GM19035 (cell line): ENCODE data around the gene TPPP2.
"Not testable (repeated sequence)": the region's sequence is repeated elsewhere in the genome, so short reads cannot be mapped to it uniquely, and the experiment has no call there.

Experiments used
- ATAC-seq: cut with Tn5 transposase; IDR thresholded peaks from one replicate; pipeline ENCODE4 v1.9.1; 2021; ENCODE audit not compliant: unreplicated experiment

TPPP2 gene

GRCh38 chr14:21029917-21030316 lies at the start of gene TPPP2:
Gene TPPP2, plus strand, starts transcription at chr14:21030217. Its CDS starts 365 bp downstream, at chr14:21030582.
- ATAC-seq = no peak

DNA sequence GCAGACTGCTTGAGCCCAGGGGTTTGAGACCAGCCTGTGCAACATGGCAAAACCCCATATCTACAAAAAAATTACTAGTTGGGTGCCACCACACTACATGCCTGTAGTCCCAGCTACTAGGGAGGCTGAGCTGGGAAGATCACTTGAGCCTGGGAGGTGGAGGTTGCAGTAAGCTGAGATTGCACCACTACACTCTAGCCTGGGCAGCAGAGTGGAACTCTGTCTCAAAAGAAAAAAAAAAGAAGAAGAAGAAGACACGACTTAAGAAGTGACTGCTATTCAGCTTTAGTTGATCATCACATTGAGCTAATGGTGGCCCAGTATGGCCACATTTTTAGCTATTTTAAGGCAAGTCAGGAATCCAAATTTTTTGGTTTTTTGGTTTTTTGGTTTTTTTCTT lies 49.1 kb upstream of the TPPP2 start:
- ATAC-seq = no peak

DNA sequence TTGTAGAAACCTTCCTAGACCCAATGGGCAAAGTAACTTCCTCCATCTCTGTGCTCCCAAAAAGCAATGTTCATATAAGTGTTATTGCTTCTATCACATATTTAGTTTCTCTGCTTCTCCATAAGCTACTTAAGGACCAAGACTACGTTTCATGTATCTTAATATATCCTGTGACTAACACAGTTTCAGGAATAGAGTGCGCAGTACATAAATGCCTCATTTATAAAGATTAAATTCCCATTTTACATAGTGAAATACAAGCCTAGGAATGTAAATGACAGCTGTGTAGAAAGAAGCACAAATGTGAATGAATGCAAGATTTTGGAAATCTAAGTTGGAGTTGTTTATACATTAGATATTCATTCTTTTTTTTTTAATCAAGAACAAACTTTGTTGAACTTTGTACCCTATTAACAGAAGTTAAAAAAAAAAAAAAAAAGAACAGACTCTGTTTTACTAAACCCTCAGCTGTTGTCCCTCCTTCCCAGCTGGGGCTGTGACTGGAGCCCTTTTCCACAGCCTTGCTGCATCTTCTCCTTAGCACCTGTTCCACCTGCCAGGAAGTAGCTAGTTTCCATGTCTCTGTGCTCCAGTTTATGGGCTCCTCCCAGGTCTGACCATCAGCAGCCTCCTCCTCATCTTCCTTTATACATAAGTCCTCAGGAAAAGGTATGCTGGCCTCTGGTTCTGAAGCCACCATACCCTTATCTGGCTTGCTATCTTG lies 47.2 kb upstream of the TPPP2 start:
- ATAC-seq = no peak

GRCh38 chr14:20985650-20986049 lies 44.4 kb upstream of the TPPP2 start:
- ATAC-seq = not testable (repeated sequence)

- ATAC-seq = no peak
These were observed 43.2 kb upstream of the TPPP2 start for GRCh38 chr14:20986811-20987210.

- no peak for ATAC-seq
These were observed 41.1 kb upstream of the TPPP2 start for GRCh38 chr14:20988717-20989470.

- no peak for ATAC-seq
These were observed 40.6 kb upstream of the TPPP2 start for GRCh38 chr14:20989471-20989786.

DNA sequence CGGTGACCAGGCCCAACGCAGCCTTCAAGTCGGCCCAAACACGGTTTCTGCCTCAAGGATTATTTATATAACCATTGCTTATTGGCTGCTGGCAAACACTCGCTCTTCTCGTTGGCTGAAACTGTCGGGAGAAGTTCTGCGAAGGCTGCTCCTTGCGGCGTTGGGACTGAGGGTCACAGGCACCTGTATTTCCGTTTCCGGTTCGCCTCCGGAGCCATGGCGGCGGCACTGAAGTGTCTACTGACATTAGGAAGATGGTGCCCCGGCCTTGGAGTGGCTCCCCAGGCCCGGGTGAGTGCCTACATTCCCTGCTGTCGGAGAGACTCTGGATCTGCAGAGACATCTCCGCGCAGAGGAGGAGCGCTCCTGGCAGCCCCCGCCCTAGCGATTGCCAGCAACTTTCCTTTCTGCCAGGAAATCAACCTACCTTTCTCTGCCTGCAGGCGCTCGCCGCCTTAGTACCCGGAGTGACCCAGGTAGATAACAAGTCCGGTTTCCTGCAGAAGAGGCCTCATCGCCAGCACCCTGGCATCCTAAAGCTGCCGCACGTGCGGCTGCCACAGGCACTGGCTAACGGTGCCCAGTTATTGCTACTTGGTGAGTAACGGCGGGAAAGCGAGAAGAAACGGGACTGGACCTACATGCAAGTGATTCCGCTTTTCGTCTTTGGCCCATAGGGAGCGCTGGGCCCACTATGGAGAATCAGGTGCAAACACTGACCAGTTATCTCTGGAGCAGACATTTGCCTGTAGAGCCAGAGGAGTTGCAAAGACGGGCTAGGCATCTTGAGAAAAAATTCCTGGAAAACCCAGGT lies 40.0 kb upstream of the TPPP2 start, which contains the start of gene METTL17:
Gene METTL17, plus strand, starts transcription at position 194 of the 814 bp plus-strand sequence. Its CDS starts 23 bp downstream, at position 217.
- ATAC-seq = peak; percentile 94

GRCh38 chr14:20996521-20996920 lies 33.5 kb upstream of the TPPP2 start:
- no peak for ATAC-seq

- ATAC-seq = no peak
These were observed 32.9 kb upstream of the TPPP2 start for GRCh38 chr14:20997115-20997514.

DNA sequence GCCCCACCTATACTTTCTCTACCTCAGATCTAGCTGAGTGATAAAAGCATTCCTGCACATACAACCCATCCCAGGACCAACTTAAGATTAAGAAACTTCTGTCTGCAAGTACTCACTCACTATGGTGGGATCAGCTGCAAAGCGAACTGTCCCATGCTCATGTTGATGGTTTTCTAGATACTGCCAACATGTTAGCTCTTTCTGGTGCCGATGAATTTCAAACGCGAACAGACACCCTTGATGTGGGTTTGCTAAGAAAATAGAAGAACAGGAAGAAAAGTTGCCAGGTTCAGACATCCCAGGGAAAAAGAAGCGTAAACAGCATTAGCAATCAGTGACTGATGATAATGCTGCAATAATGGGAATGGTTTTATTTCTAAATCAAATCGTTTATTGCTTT lies 32.5 kb upstream of the TPPP2 start:
- no peak for ATAC-seq

- no peak for ATAC-seq
These were observed 31.9 kb upstream of the TPPP2 start for GRCh38 chr14:20998139-20998538.

- no peak for ATAC-seq
These were observed 31.2 kb upstream of the TPPP2 start, which contains the start of gene SLC39A2 for GRCh38 chr14:20998674-20999366. Gene SLC39A2, plus strand, starts transcription at chr14:20999293. Its CDS starts 154 bp downstream, at chr14:20999447.

DNA sequence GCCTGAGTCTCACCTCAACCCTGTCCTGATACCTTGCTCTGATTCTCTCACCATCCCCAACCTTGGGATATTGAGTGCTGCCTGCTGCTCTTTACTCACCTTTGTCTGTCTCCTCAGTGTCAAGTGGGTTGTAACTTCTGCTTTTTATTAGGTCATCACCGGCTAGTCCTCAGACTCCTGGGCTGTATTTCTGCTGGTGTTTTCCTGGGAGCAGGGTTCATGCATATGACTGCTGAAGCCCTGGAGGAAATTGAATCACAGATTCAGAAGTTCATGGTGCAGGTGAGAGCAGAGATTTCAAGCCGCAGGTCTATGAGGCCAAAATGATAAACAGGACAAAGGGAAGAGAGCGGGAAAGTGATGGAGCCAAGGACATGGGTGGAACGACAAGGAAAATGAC lies 30.4 kb upstream of the TPPP2 start:
- ATAC-seq = no peak

GRCh38 chr14:21001218-21001617 lies 28.8 kb upstream of the TPPP2 start:
- ATAC-seq = no peak

DNA sequence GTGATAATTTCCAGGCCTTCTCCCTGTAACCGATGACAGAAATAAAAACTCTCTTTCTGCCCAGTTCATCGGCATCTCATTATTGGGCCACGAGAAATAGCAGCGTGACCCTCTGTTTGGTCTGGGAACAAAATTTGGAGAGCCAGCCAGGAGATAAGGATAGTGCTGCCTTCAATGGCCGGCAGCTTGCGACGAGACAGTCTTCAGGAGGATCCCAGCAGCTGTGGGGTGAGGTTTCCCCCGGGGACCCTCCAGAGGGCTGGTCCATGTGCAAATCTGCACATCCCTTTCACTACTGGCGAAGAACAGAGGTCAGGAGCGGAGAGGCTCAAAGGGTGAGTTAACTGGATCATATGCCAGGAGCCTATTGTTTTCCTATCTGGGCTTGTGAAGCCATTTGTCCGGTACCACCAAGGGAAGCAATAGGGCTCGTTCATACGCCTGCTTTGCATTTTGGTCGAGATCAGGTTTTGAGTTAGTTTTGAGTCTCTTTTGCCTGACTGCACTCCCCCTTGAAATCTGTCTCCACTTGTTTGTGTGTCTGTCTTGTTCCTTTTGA lies 26.1 kb upstream of the TPPP2 start:
- ATAC-seq = no peak

DNA sequence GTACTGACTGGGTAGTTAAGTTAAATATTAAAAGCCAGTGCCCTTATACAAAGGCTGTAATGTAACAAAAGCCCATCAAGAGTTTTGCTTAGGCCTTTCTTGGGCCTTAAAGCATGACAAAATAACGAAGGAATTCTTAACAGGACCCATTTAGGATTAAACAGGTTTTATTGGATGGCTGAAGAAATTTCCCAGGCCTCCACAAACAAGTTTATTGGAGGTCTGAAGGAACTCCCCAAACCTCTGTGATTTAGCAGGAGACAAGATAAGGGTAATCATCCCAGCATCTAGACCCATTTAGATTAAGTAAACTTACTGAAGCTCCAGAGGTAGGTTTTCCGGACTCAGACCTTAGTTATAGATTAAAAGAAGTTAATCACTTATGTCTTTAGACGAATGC lies 20.3 kb upstream of the TPPP2 start:
- not testable (repeated sequence) for ATAC-seq

GRCh38 chr14:21011136-21011535 lies 18.9 kb upstream of the TPPP2 start:
- ATAC-seq = no peak

DNA sequence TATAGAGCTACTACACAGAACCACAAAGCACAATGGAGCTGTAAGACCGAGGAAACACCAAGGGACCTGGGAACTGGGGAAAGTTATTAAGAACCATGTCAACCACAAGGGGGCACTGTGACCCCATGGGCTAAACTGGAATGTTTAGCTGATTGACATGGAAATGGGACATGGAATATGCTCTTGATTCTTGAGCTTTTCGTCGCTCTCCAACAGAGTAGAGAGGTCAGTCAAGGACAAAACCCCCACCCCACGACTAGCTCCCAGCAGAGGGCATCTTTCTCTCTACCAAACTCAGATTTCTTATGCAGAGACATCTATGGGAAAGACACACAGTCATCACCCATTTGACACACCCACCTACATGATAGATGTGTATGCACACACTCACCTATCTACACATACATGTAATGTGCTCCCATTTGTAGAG lies 15.2 kb upstream of the TPPP2 start:
- no peak for ATAC-seq

- ATAC-seq = no peak
These were observed 14.7 kb upstream of the TPPP2 start for GRCh38 chr14:21015312-21015711.
